ENCODE results near the gene SLC11A1.

Gene SLC11A1

DNA sequence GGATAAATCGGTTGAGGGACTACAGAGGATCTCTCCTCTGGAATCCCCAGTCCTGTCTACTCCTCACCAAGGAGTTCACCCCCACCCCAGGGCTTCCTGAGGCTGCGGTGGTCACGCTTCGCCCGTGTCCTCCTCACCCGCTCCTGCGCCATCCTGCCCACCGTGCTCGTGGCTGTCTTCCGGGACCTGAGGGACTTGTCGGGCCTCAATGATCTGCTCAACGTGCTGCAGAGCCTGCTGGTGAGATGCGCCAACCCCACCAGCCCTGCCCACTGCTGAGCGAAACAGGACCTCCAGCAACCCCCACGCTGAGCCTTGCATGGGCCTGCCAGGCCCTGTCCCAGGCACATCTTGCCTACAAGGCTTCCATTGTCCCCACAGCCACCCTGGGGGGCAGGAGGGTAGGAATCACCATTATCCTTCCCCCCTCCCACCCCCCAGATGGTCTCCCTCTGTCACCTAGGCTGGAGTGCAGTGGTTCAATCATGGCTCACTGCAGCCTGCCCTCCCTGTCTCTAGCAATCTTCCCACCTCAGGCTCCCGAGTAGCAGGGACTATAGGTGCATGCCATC lies 10.9 kb downstream of the SLC11A1 start:
- no peak overlapping the region for H3K27ac ChIP-seq (ENCODE audit: extremely low read depth, low read depth, low read length)
- peak; percentile 90 for TF ChIP-seq GLIS1 (tag by site-specific recombination; IDR thresholded peaks at IDR 0.05)
- no peak for TF ChIP-seq ZIC2 (tag by site-specific recombination; IDR thresholded peaks at IDR 0.05)
- H3K9me3 ChIP-seq (ENCODE audit: control insufficient read depth, insufficient read depth, low read depth, low read length) = no peaks in the 10 kb centered on the region
- CTCF ChIA-PET = interaction anchor here (0.6 to 3.4 kb wide), 7 partner anchors 70 to 121 kb away, joined by 3 to 20 read pairs (median 4); no protein-coding TSS in a partner anchor
- peaks cover 15% of the 10 kb centered on the region for H3K4me1 ChIP-seq (ENCODE audit: control insufficient read depth, insufficient read depth, low read length)
- no peak overlapping the region for H3K4me3 ChIP-seq (ENCODE audit: low read depth, low read length)
- POLR2A ChIA-PET = interaction anchor here (0.7 to 0.9 kb wide), 2 partner anchors 89 to 123 kb away, joined by 3 to 4 read pairs; partner anchors contain the start of genes AAMP and PNKD
- H3K36me3 ChIP-seq (ENCODE audit: control insufficient read depth in 2 of 2, insufficient read depth in 1 of 2, low read length in 2 of 2) = no peaks in the 10 kb centered on the region

DNA sequence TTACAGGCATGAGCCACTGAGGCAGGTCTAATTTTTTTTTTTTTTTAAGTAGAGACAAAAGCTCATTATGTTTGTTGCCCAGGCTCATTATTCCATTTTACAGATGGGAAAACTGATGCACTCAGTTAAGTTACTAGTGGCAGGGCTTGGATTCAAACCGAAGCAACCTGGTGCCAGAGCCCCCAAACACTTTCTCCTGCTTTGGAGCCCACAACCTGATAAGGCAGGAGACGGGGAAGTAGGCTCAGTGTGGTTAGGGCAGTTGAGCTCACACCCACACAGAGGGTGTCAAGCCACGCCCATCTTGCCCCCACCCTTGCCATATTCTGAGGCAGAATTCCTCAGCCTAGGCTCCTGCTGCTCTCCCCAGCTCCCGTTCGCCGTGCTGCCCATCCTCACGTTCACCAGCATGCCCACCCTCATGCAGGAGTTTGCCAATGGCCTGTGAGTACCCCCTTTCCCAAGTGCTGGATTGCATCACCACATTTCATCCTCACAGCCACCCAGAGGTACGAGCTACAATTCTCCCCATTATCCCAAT lies 11.7 kb downstream of the SLC11A1 start:
- Histone ChIP-seq H3K4me1 (ENCODE audit: control insufficient read depth, insufficient read depth, low read length) (peaks cover 15% of the 10 kb centered on the region), H3K9me3 (ENCODE audit: control insufficient read depth, insufficient read depth, low read depth, low read length) (no peaks in the 10 kb centered on the region), H3K36me3 (ENCODE audit: control insufficient read depth in 2 of 2, insufficient read depth in 1 of 2, low read length in 2 of 2) (no peaks in the 10 kb centered on the region), H3K27ac (ENCODE audit: extremely low read depth, low read depth, low read length) (no peak overlapping the region), H3K4me3 (ENCODE audit: low read depth, low read length) (no peak overlapping the region)
- CTCF ChIA-PET = interaction anchor here (0.6 to 3.4 kb wide), 9 partner anchors 8 to 122 kb away, joined by 3 to 20 read pairs (median 4); partner anchors contain the start of gene VIL1
- POLR2A ChIA-PET = interaction anchor here (0.7 kb wide), 1 partner anchor 90 kb away, joined by 4 read pairs; no protein-coding TSS in a partner anchor
- TF ChIP-seq, protein P1, sequence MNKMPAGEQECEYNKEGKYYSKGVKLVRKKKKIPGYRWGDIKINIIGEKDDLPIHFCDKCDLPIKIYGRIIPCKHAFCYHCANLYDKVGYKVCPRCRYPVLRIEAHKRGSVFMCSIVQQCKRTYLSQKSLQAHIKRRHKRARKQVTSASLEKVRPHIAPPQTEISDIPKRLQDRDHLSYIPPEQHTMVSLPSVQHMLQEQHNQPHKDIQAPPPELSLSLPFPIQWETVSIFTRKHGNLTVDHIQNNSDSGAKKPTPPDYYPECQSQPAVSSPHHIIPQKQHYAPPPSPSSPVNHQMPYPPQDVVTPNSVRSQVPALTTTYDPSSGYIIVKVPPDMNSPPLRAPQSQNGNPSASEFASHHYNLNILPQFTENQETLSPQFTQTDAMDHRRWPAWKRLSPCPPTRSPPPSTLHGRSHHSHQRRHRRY (tag by site-specific recombination; IDR thresholded peaks at IDR 0.05) = no peak
- peak; percentile 51; the same call in 1 of the 2 replicates for TF ChIP-seq KLF9 (tag by site-specific recombination; IDR thresholded peaks at IDR 0.05; ENCODE audit: low read depth)
- no peak for TF ChIP-seq FEZF1 (tag by site-specific recombination; IDR thresholded peaks at IDR 0.05)
- TF ChIP-seq, protein P2, sequence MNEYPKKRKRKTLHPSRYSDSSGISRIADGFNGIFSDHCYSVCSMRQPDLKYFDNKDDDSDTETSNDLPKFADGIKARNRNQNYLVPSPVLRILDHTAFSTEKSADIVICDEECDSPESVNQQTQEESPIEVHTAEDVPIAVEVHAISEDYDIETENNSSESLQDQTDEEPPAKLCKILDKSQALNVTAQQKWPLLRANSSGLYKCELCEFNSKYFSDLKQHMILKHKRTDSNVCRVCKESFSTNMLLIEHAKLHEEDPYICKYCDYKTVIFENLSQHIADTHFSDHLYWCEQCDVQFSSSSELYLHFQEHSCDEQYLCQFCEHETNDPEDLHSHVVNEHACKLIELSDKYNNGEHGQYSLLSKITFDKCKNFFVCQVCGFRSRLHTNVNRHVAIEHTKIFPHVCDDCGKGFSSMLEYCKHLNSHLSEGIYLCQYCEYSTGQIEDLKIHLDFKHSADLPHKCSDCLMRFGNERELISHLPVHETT (tag by site-specific recombination; IDR thresholded peaks at IDR 0.05) = no peak
- TF ChIP-seq, protein P3, sequence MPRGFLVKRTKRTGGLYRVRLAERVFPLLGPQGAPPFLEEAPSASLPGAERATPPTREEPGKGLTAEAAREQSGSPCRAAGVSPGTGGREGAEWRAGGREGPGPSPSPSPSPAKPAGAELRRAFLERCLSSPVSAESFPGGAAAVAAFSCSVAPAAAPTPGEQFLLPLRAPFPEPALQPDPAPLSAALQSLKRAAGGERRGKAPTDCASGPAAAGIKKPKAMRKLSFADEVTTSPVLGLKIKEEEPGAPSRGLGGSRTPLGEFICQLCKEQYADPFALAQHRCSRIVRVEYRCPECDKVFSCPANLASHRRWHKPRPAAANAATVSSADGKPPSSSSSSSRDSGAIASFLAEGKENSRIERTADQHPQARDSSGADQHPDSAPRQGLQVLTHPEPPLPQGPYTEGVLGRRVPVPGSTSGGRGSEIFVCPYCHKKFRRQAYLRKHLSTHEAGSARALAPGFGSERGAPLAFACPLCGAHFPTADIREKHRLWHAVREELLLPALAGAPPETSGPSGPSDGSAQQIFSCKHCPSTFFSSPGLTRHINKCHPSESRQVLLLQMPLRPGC (tag by site-specific recombination; IDR thresholded peaks at IDR 0.05) = no peak
- TF ChIP-seq ZBTB20 (tag by site-specific recombination; IDR thresholded peaks at IDR 0.05) = no peak
- TF ChIP-seq ZNF335 (tag by site-specific recombination; conservative IDR thresholded peaks at IDR 0.05) = no peak
- 0 out of 2 replicates have a peak, but pooled peaks have one; percentile 6 for TF ChIP-seq EGR2 (tag by site-specific recombination; IDR thresholded peaks at IDR 0.05; ENCODE audit: low read depth)
- TF ChIP-seq SCRT1 (tag by site-specific recombination; IDR thresholded peaks at IDR 0.05; ENCODE audit: borderline replicate concordance) = no peak
- TF ChIP-seq ZNF76 (tag by site-specific recombination; IDR thresholded peaks at IDR 0.05; ENCODE audit: borderline replicate concordance, low read depth) = no peak
- TF ChIP-seq KLF1 (tag by site-specific recombination; IDR thresholded peaks at IDR 0.05) = peak; percentile 29; the same call in 1 of the 2 replicates
- TF ChIP-seq ZBTB17 (tag by site-specific recombination; IDR thresholded peaks at IDR 0.05) = no peak
- TF ChIP-seq HOXC10 (CRISPR knock-in tag; IDR thresholded peaks at IDR 0.05) = no peak
- TF ChIP-seq, protein P4, sequence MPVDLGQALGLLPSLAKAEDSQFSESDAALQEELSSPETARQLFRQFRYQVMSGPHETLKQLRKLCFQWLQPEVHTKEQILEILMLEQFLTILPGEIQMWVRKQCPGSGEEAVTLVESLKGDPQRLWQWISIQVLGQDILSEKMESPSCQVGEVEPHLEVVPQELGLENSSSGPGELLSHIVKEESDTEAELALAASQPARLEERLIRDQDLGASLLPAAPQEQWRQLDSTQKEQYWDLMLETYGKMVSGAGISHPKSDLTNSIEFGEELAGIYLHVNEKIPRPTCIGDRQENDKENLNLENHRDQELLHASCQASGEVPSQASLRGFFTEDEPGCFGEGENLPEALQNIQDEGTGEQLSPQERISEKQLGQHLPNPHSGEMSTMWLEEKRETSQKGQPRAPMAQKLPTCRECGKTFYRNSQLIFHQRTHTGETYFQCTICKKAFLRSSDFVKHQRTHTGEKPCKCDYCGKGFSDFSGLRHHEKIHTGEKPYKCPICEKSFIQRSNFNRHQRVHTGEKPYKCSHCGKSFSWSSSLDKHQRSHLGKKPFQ (tag by site-specific recombination; IDR thresholded peaks at IDR 0.05) = no peak
- TF ChIP-seq ZNF626 (tag by site-specific recombination; IDR thresholded peaks at IDR 0.05) = no peak
- TF ChIP-seq, protein P5, sequence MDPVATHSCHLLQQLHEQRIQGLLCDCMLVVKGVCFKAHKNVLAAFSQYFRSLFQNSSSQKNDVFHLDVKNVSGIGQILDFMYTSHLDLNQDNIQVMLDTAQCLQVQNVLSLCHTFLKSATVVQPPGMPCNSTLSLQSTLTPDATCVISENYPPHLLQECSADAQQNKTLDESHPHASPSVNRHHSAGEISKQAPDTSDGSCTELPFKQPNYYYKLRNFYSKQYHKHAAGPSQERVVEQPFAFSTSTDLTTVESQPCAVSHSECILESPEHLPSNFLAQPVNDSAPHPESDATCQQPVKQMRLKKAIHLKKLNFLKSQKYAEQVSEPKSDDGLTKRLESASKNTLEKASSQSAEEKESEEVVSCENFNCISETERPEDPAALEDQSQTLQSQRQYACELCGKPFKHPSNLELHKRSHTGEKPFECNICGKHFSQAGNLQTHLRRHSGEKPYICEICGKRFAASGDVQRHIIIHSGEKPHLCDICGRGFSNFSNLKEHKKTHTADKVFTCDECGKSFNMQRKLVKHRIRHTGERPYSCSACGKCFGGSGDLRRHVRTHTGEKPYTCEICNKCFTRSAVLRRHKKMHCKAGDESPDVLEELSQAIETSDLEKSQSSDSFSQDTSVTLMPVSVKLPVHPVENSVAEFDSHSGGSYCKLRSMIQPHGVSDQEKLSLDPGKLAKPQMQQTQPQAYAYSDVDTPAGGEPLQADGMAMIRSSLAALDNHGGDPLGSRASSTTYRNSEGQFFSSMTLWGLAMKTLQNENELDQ (tag by site-specific recombination; IDR thresholded peaks at IDR 0.05; ENCODE audit: low read depth) = no peak
- TF ChIP-seq ZFHX2 (tag by site-specific recombination; conservative IDR thresholded peaks at IDR 0.05) = peak; percentile 44; the same call in 1 of the 2 replicates
- no peak for TF ChIP-seq KLF16 (tag by site-specific recombination; IDR thresholded peaks at IDR 0.05)
- no peak for TF ChIP-seq ZNF549 (tag by site-specific recombination; IDR thresholded peaks at IDR 0.05)
- TF ChIP-seq ZNF140 (tag by site-specific recombination; IDR thresholded peaks at IDR 0.05) = no peak
- TF ChIP-seq, protein P6, sequence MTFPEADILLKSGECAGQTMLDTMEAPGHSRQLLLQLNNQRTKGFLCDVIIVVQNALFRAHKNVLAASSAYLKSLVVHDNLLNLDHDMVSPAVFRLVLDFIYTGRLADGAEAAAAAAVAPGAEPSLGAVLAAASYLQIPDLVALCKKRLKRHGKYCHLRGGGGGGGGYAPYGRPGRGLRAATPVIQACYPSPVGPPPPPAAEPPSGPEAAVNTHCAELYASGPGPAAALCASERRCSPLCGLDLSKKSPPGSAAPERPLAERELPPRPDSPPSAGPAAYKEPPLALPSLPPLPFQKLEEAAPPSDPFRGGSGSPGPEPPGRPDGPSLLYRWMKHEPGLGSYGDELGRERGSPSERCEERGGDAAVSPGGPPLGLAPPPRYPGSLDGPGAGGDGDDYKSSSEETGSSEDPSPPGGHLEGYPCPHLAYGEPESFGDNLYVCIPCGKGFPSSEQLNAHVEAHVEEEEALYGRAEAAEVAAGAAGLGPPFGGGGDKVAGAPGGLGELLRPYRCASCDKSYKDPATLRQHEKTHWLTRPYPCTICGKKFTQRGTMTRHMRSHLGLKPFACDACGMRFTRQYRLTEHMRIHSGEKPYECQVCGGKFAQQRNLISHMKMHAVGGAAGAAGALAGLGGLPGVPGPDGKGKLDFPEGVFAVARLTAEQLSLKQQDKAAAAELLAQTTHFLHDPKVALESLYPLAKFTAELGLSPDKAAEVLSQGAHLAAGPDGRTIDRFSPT (tag by site-specific recombination; IDR thresholded peaks at IDR 0.05) = no peak
- no peak for TF ChIP-seq ZNF24 (tag by site-specific recombination; IDR thresholded peaks at IDR 0.05)
